GM19240 (cell line): ENCODE data around the gene ABHD17A.

Experiments
- DNase-seq: peaks from one replicate; pipeline ENCODE4 v3.0.0; 2011; ENCODE audit warnings: low spot score; ENCODE audit not compliant: insufficient read length

The ABHD17A gene

DNA sequence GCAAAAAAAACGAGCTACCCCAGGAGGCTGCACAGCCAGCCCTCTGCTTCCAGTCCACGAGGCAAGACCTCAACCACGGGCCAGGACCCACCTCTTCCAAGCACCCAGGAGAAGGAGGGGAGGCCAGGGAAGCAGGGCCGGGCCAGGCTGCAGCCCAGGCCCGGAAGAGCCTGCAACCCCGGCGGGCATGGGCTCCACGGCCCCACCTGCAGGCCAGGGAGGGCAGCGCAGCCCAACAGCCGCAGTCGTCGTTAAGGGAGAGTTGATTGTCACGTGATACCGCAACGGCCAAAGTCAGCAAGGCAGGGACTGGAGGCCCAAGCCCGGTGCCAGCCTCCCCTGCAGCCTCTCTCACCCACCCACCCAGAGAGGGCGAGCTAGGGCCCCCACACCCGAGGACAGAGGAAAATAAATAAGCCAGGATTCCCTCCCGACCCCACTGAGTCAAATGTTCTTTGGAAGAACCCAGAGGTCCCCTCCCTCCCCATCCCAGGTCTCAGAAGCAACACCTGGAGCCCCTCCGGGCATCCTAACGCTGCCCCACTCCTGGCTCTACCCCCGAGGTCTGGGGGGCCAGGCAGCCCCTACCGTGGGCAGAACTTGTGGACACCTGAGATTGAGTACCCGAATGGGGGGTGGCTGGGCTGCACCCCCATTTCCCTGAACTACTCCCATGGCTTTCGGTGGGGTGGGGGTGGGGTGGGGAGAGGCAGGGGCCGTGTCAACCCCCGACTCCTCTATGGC is 31.8 kb downstream of the ABHD17A start:
- peak; percentile 87 for DNase-seq

DNA sequence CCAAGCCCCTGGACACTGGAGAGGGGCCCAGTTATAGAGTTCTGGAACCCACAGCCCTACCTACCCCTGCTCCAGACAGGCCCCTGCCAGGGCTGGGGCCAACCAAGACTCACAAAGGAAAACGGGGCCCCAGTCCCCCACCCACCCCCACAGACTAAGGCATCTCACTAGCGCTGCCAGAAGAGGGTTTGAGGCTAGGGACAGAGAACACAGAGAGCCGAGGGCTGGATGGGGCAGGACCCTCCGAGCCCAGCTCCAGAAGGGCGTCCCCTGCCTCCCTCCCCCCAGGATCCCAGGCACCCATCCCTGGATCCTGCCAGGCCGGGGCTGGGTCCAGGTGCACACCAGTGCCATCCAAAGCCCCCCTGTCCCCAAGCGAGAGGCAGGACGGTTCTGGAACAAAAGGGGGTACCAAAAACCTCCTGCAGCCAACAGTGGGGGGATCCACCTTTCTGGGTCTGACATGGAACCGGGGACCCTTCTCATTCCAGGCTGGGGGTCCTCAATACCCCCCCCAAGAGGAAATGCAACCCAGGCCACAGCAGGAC is 32.6 kb downstream of the ABHD17A start:
- no peak for DNase-seq

DNA sequence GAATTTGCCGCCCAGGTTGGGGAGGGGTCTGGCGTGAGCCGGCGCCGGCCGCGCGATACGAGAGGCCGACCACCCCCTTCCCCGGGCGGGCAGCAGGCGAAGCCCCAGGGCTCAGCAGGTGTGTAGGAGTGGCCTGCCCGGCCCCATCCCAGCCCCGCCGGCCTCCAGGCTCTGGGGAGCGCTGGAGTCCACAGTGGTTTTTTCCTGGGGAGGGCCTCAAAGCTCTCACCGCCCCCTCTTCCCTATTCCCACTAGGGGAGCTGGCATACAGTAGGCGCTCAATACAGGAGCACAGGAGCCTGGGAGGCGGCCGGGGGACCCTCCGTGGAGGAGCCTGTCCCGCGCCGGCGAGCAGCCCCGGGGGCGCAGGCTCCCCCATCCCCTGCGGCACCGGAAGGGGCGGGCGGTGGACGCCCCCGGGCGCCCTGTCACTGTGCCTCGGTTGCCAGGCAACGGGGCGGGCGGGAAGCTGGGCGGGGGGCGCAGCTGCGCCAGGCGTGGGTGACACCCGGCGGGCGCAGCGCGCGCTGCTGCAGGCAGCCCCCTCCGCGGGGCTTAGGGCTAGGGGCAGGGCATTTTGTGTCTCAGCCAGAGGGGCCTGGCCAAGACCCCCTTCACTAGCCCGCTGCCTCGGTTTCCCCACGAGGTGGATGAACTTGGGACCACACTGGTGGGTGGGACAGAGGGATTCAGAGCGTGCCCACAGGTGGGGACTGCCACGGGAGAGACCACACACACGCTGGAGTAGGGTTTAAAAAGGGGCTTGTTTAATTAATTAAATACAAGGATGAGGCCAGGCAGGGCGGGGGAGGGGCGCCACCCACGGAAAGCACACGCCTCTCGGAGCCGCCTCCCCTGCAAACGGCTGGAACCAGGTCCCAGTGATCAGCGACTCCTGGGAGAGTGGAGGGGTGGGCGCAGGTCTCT is 33.4 kb downstream of the ABHD17A start:
- no peak for DNase-seq

DNA sequence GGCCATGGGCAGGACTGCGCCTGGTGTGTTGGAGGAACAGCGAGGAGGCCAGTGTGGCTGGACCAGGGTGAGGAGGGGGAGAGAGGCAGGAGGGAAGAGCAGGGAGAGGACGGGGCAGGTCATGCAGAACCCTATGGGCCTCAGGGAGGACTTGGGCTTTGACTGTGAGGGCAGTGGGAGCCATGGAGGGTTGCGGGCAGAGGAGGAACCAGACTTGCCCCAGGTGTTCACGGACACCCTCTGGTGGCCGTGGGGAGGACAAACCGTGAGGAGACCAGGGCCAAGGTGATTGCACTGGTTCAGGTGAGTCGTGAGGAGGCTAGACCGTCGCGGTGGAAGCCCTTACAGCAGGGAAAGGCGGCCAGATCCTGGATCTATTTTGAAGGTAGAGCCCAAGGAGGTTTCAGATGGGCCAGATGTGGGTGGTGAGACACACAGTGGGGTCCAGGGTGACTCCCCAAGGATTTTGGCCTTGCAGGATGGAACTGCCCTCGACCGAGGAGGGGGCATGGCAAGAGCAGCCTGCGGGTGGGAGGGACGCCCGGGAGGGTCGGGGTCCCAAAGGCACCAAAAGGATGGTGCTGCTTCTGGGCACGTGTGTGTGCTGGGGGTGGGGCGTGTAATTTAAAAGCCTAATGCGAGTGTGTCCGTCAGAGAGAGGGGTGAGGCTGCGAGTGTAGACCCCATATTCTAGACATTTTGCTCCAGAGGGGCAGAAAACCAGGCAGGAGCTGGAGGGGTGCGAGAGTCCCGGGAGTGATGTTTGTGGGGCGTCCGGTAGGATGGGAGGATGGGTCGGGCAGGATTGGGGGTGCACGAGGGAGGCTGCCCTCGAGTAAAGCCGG is 34.3 kb downstream of the ABHD17A start:
- no peak for DNase-seq

DNA sequence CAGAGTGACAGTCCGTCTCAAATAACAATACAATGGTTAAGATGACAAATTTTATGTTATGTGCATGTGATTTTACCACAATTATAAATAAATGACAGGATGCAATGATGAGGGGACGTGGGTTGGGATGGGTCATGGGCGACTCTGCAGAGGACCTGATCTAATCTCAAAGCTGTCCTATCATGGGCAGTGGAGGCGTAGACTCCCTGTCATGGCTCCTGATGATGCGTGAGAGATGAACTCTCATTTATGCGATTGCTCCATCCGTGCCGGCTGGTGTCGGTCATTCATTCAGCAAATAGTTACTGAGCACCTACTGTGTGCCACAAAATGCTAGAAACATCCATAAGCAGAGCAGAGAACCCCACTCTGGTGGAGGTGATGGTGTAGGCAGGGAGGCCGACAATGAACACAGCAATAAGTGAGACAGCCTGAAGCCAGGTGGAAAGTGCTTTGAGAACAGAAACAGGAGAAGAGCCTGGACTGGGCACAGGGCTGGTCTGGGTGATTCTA is 35.4 kb downstream of the ABHD17A start:
- DNase-seq = no peak

DNA sequence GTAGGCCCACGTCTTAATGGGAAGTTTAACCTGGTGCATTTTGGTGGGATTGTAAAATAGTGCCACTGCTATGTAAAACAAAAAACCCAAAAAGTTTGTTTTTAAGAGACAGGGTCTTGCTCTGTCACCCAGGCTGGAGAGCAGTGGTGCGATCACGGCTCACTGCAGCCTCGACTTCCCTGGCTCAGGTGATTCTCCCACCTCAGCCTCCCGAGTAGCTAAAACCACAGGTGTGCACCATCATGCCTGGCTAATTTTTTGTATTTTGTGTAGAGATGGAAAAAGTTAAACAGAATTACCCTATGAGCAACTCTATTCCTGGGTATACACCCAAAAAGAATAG is 36.2 kb downstream of the ABHD17A start:
- DNase-seq = no peak

DNA sequence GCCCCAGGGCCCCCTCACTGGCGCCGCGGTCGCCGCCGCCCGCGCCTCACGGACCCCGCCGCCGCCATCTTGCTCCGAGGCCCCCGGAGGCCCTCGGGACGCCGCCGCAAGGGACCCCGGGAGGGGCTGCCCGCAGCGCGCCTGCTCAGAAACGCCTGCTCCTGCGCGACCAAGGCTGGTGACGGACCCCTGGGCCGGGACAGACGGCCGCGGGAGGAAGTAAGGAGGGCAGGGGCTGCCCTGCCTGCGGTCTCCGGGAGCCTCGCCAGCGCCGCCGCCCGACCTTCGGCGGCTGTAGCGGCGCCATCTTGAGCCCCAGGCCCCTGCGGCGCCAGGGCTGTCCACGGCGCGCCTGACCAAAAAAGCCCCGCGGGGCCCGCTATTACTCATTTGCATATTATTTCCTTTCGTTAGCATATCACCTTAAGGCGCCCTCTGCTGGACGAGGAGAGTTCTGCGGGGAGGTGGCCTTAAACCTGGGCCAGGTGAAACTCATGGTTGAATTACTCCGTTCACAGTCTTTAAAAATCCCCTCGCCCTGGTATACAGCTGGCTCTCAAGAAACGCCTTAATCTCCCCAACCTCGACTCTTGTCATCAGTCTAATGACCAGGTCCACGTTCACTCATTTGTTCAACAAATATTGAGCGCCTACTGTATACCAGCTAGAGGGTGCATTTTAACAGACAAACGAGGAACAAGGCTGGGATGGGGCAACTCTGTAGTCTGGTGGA is 36.7 kb downstream of the ABHD17A start, which contains the start of gene REXO1:
Gene REXO1 (minus strand): TSS at position 85 of the 733 bp plus-strand sequence. CDS start 125 bp downstream, outside the sequence.
- DNase-seq = peak; percentile 87

DNA sequence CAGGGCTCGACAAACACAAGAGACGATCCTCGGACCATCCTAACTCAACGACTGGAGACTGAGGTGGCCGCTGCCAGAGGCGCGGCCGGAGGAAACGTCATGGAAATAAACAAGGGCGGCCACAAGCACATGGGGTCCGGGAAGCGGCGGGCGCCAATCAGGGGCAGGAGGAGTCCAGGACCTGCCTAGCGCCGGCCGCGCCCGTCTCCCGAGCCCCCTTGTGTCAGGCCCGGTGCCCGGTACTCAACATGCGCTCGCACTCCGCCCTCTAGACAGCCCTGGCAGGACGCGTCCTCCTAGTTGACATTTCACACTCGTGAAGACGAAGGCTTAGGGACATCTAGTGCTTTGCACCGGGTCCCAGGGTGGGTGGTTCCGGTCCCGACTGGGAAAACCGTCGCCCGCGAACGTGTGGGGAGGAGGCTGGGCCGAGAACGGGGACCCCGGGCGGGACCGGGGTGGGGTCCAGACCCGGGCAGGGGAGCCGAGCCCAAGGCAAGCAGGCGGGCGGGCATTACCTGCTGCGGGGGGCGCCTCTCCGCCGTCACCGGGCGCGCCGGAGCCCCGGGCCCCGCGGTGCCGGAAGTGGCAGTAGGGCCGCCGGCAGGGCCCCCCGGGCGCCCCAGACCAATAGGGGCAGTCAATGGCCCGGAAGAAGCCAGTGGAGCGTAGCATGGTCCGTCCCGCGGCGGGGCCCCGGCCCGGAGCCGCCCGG is 37.5 kb downstream of the ABHD17A start:
- DNase-seq = no peak

DNA sequence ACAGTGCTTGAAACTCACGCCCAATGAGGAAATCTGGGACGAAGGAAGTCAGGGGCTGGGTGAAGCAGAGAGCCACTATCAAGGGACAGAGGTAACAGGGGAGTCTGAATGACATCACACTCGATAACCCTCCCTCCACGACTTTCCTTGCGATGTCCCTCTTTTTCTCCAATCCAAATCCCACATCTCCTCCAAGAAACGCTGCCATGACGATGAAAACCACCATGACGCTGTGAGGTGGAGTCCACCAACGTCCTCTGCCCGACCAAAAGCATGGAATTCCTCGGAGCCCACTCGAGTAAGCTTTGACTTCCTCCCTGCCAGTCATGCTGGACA is 38.0 kb downstream of the ABHD17A start:
- DNase-seq = no peak

DNA sequence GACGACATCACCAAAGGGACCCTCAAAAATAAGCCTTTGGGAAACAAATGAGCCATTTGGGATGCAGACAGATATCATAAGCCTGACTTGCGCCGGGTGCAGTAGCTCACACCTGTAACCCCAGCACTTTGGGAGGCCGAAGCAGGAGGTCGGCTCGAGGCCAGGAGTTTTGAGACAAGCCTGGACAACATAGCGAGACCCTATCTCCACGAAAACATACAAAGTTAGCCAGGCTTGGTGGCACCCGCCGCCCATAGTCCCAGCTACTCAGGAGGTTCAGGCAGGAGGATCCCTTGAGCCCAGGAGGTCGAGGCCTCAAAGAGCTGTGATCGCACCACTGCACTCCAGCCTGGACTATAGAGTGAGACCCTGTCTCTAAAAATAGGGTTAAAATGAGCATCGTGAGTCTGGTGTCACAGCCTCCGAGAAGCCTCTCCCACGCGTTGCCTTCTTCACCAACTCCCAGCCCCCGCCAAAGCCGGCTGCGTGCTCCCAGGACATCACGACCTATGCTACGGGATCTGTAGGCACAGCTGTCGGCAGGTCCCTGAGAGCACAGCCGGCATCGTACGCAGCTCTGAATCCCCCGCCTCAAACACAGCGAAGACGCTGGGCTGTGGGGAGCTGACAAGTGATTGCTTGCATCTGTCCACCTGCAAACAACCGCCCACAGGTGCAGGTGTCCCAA is 38.6 kb downstream of the ABHD17A start:
- DNase-seq = no peak

DNA sequence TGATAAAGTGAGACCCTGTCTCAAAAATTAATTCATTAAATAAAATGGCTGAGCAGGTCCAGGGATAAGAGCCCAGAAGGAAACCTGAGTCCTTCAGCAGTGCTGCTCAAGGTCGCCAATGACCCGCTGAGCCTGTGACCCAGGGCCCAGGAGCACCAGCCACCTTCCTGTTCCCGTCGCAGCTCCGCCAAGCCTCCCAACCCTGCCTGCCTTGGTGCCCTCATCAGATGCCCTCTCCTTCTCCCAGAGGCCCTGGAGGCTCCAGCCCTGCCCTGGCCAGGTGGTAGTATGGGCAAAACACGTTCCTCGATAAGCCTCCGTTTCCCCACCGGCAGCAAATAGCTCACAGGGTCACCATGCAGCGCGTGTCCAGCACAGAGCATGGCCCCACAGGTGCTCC is 39.7 kb downstream of the ABHD17A start:
- no peak for DNase-seq

DNA sequence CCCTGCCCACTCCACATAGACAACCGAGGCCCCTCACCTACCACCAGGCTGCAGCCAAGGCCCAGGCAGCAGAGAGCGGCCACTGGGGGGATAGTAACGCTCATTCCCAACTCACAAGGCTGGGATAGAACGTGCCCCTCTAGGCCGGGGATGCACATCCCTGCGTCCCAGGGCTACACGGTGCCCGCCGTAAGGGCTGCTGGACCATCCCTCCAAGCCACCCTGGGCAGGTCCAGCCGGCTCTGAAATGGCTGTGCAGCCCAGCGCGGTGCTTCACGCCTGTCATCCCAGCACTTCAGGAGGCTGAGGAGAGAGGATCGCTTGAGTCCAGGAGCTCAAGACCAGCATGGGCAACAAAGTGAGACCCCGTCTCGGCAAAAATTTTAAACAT is 40.2 kb downstream of the ABHD17A start:
- no peak for DNase-seq

DNA sequence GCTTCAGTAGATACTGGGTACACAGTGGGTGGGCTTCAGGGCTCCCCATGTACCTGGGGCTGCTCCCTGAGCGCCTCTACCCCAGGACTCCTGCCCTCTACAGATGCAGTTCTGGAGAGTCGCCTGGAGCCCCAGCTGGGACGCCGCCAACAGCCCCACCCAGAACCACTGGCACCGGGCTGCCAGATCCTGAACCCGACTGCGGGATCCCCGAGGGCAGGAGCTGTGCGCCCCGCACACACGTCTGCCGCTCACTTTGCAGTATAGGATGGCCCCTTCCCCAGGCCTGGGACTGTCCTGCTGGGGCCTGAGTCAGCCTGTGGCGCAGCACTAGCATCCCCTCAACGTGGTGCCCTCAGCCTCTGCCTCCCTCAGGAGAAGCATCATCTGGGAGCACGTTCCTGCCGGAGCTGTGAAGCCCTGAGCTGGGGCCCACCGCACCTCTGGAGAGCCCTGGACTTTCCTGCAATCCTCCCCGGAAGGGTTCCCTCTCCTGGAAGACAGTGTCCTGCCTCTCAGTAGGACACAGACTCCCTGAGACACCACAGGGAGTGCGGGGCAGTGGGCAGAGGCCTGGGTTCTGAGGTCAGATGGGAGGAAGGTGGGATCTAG is 40.7 kb downstream of the ABHD17A start:
- no peak for DNase-seq

DNA sequence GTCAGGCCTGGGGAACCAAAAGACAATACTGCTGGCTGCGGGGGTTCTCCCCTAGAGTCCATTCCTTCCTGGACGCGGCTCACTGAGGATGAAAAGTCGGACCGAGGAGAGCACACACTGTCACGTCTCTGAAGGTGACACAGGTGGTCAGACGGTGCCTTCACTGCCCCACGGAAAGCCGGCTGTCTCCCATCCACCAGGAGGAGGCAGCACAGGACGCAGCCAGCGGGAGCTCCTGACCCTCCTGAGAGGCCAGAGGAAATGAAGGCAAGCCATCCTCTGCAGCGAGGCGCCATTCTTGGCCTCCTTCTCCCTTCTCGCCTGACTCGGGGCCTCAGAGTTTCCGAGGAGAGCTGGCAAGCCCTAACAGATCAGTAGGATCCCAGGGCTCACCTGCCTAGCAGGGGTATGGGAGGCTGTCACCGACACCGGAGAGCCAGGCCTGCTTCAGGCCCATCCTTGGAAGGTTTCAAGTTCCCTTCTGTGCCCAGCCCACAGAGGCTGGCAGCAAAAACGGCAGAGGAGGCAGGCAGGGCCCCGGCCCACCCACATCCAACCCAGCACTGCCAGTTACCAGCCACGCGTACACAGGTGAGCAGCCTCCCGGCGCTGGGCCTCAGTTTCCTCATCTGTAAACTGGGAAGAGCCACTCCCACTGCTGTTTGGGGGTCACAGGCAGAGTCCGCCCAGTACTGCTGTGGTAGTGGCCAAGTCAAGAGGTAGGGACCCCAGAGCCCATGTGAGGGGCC is 41.5 kb downstream of the ABHD17A start:
- no peak for DNase-seq

DNA sequence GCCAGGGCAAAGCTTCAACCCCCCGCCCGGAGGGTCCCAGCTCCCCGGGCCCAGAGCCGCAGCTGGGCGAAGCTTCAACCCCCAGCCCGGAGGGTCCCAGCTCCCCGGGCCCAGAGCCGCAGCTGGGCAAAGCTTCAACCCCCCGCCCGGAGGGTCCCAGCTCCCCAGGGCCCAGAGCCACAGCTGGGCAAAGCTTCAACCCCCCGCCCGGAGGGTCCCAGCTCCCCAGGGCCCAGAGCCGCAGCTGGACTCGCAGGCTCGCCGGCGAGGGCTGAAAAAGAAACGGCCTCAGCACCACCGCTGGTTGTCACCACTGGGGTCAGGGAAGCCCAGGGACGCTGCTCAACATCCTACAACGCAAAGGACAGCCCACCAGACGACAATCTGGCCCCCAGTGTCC is 42.2 kb downstream of the ABHD17A start:
- no peak for DNase-seq

DNA sequence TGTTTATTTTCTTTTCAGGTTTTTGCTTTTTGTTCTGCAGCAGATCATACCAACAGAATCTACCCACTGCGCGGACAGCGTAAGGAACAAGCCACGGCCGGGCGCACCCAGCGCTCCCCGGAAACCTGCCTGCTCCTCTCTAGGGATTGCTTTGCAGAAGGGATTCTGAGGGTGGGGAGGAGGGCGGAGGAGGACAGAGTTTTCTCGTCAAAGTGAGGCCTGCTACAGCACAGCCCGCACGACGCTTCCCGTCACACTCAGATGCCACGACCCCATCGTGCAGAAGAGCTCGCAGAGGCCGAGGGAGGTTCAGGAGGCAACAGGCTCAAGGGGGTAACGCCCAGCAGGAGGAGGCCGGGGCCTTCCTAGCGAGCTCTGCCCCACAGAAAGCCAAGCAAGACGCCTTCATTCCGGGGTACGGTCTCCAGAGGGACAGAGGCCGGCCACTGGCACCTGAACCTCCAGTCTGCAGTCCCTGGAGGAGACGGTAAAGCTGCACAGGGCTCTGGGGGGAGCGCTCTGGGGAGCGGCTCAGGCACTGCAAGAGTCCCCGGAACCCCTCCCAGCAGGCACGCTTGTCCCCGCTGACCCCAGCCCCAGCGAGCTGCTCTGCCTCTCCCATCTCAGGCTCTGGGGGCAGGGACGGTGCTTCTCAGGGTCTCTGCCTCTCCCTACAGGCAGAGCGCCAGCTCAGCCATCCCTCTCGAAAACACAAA is 43.9 kb downstream of the ABHD17A start:
- DNase-seq = no peak

DNA sequence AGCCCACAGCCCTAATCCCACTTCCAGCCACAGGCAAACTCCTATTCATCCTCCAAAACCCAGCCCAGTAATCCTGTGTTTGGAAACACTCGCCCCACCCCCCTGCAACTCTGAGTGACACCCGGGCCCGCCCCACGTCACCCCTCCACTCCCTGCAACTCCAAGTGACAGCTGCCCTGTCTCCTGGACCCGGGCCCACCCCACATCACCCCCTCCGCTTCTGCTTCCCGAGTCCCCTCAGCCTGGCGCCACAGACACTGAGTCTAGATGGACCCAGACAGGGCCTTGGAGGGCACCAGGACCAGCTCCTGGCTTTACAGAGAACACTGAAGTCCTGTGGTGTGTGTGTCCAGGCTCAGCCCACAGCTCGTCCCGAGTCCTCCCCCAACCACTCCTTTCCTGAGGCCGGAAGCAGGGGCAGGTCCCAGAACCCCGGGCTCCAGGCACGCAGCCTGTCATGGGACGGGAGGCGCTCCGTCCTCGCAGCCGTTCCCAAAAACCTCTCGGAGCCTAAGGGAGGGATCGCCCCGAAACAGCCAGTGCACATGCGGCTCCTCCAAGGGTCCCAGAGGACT is 44.7 kb downstream of the ABHD17A start:
- no peak for DNase-seq
